A549 (cell line): ENCODE results near the gene TMPRSS11E. TPM values are rescaled to one million over a fixed set of nuclear protein-coding genes. Genes with fewer than 3 reads are reported as not detected.
"Not testable (repeated sequence)": the region's sequence is repeated elsewhere in the genome, so short reads cannot be mapped to it uniquely, and the experiment has no call there.

Experiments used
- ATAC-seq, 2 experiments: fragments of 200-7000 bp in 1 of 2; fragments of >200 bp in 1 of 2; cut with Nextera tagmentation in 1 of 2; cut with Tn5 transposase in 1 of 2; 3 replicates each; pipeline versions ENCODE4 v1.8.0 to v1.9.1; 2018 to 2020; ENCODE audit warnings: mild to moderate bottlenecking in 1 of 2, moderate library complexity in 1 of 2
- CTCF ChIA-PET: fragments of 300-600 bp; sonication (Branson Sonifier 250); formaldehyde crosslinking; extraction: SDS; loops from one replicate; lab custom pipeline; 2021; ENCODE audit warnings: antibody characterized with exemption, inconsistent platforms; lab: Yijun Ruan, JAX
- POLR2A ChIA-PET: fragments of 350-600 bp; formaldehyde crosslinking; extraction: SDS; loops from one replicate; lab custom pipeline; 2021; ENCODE audit warnings: antibody characterized with exemption, inconsistent platforms; lab: Yijun Ruan, JAX
- DNase-seq, 2 experiments: peaks; one replicate each; pipeline versions ENCODE4 v3.0.0 to v3.0.0-alpha.2; 2011 to 2016; ENCODE audit warnings: low read depth in 1 of 2, low spot score in 1 of 2
- FAIRE-seq: peaks from 2 replicates; lab custom pipeline; 2011; peaks lifted over from hg19 to GRCh38; lab: Jason Lieb, UNC
- H3K27ac ChIP-seq, 2 experiments: fragments of >200 bp; sonication (Bioruptor Twin); formaldehyde crosslinking; 3 replicates each; pipeline ENCODE4 v1.5.1; 2016 to 2017
- H3K4me1 ChIP-seq: fragments of >200 bp; sonication (Bioruptor Twin); formaldehyde crosslinking; 3 replicates; pipeline ENCODE4 v1.6.1; 2016
- H3K4me2 ChIP-seq: fragments of >200 bp; sonication (Bioruptor Twin); formaldehyde crosslinking; 3 replicates; pipeline ENCODE4 v1.6.1; 2016
- H3K4me3 ChIP-seq: fragments of >200 bp; sonication (Bioruptor Twin); formaldehyde crosslinking; 3 replicates; pipeline ENCODE4 v1.5.1; 2016
- H3K9me3 ChIP-seq: fragments of >200 bp; sonication (Bioruptor Twin); formaldehyde crosslinking; 3 replicates; pipeline ENCODE4 v1.6.1; 2016
- BCL3 ChIP-seq: fragments of >200 bp; sonication (Bioruptor Twin); formaldehyde crosslinking; IDR thresholded peaks from 3 replicates; pipeline ENCODE4 v1.6.1; 2016
- CBX2 ChIP-seq: fragments of 200-600 bp; sonication (generic); IDR thresholded peaks from 2 replicates; pipeline ENCODE4 v1.6.1; 2016; ENCODE audit warnings: low read depth, mild to moderate bottlenecking, borderline replicate concordance
- CBX8 ChIP-seq: fragments of 200-600 bp; sonication (generic); IDR thresholded peaks from 2 replicates; pipeline ENCODE4 v1.6.1; 2016
- CTCF ChIP-seq: fragments of >200 bp; sonication (Bioruptor Twin); formaldehyde crosslinking; IDR thresholded peaks from 3 replicates; pipeline ENCODE4 v1.5.1; 2016
- E2F6 ChIP-seq: IDR thresholded peaks from 2 replicates; pipeline ENCODE4 v1.6.1; 2012; ENCODE audit warnings: low read depth, borderline replicate concordance
- ELK1 ChIP-seq: fragments of 150-350 bp; IDR thresholded peaks from 2 replicates; pipeline ENCODE4 v1.6.1; 2014; ENCODE audit warnings: low read depth, mild to moderate bottlenecking, low read length
- EP300 ChIP-seq, 2 experiments: fragments of >200 bp; sonication (Bioruptor Twin); formaldehyde crosslinking; IDR thresholded peaks; 2 replicates in 1 of 2; 3 replicates in 1 of 2; pipeline ENCODE4 v1.6.1; 2016 to 2017
- GATA3 ChIP-seq: IDR thresholded peaks from 2 replicates; pipeline ENCODE4 v1.6.1; 2012; ENCODE audit warnings: borderline replicate concordance
- HDAC2 ChIP-seq: fragments of 200-600 bp; sonication (generic); IDR thresholded peaks from 2 replicates; pipeline ENCODE4 v1.6.1; 2016
- HOXA7 ChIP-seq: fragments of 250-450 bp; sonication (Bioruptor Pico); IDR thresholded peaks from 2 replicates; pipeline ENCODE4 v1.5.0; 2020; ENCODE audit warnings: mild to moderate bottlenecking, moderate library complexity
- JUN ChIP-seq, 2 experiments: fragments of >200 bp; sonication (Bioruptor Twin); formaldehyde crosslinking; IDR thresholded peaks; 2 replicates in 1 of 2; 3 replicates in 1 of 2; pipeline ENCODE4 v1.6.1; 2016 to 2017
- KDM1A ChIP-seq: fragments of 200-600 bp; sonication (generic); IDR thresholded peaks from 2 replicates; pipeline ENCODE4 v1.6.1; 2016; ENCODE audit warnings: low read depth, mild to moderate bottlenecking
- NPAS2 ChIP-seq: fragments of 250-450 bp; sonication (Bioruptor Pico); IDR thresholded peaks from 2 replicates; pipeline ENCODE4 v1.8.0; 2022; ENCODE audit warnings: mild to moderate bottlenecking, moderate library complexity, borderline replicate concordance
- WGBS: methylation state at CpG from one replicate; pipeline ENCODE4 v1.1.6; 2017; ENCODE audit errors: missing lambda C conversion rate; 5-methylcytosine and 5-hydroxymethylcytosine counted together
- polyA plus RNA-seq, 4 experiments: library from polyadenylated mRNA; depleted of rRNA in 3 of 4; stranded (reverse); fragments of >200 nt; fragmentation: RNase III in 1 of 4; extraction: RNeasy Plus Mini Kit Qiagen cat#74134 plus additional on column Dnase treatment in 1 of 4; gene quantifications; 2 replicates in 3 of 4; 3 replicates in 1 of 4; pipeline ENCODE4 v1.2.3, GENCODE V29; 2011 to 2017

TMPRSS11E gene
- polyA plus RNA-seq, 2 of the 4 experiments (the other 2 are of a cell fraction), result not detected

GRCh38 chr4:68404153-68404552 lies 43.1 kb upstream of the TMPRSS11E start:
- Histone ChIP-seq H3K4me1 (no peaks in the 10 kb centered on the region), H3K27ac (no peak overlapping the region), H3K9me3 (no peaks in the 10 kb centered on the region), H3K4me2 (no peak overlapping the region), H3K4me3 (no peak overlapping the region)
- DNase-seq, result no peak
- 29% methylated on average over 2 of the region's 2 CpGs for WGBS
- TF ChIP-seq KDM1A, result no peak
- no peak for TF ChIP-seq E2F6
- no peak for TF ChIP-seq CBX2
- no peak for TF ChIP-seq CTCF
- no peak for TF ChIP-seq HOXA7 (CRISPR knock-in tag)
- no peak for TF ChIP-seq CBX8
- TF ChIP-seq NPAS2 (CRISPR knock-in tag), result no peak
- TF ChIP-seq HDAC2, result no peak
- TF ChIP-seq EP300 (IDR thresholded peaks at IDR 0.05), result no peak
- TF ChIP-seq BCL3, result no peak
- TF ChIP-seq JUN (IDR thresholded peaks at IDR 0.05), result no peak
- no peak for TF ChIP-seq ELK1
- ChIA-PET POLR2A (no interaction called here), CTCF (no interaction called here)
- no peak for FAIRE-seq
- ATAC-seq, result no peak

- ATAC-seq, H3K4me3 ChIP-seq, H3K4me1 ChIP-seq, H3K9me3 ChIP-seq, H3K4me2 ChIP-seq, H3K27ac ChIP-seq, FAIRE-seq, POLR2A ChIA-PET, CTCF ChIA-PET, DNase-seq: not testable (repeated sequence)
- 83% methylated on average over 11 of the region's 13 CpGs for WGBS
These were observed 41.4 kb upstream of the TMPRSS11E start for GRCh38 chr4:68405718-68406478.

- WGBS, result 56% methylated on average over 3 of the region's 3 CpGs
- Histone ChIP-seq H3K9me3 (no peaks in the 10 kb centered on the region), H3K4me3 (no peak overlapping the region), H3K27ac (no peak overlapping the region), H3K4me1 (no peaks in the 10 kb centered on the region), H3K4me2 (no peak overlapping the region)
- ChIA-PET CTCF (no interaction called here), POLR2A (no interaction called here)
- no peak for TF ChIP-seq GATA3
- no peak for ATAC-seq
- DNase-seq, result no peak
- FAIRE-seq, result no peak
These were observed 40.8 kb upstream of the TMPRSS11E start for GRCh38 chr4:68406479-68406859.

- H3K4me2 ChIP-seq, ATAC-seq, H3K4me1 ChIP-seq, POLR2A ChIA-PET, FAIRE-seq, H3K27ac ChIP-seq, CTCF ChIA-PET, H3K9me3 ChIP-seq, DNase-seq, H3K4me3 ChIP-seq: not testable (repeated sequence)
- WGBS, result 76% methylated on average over 10 of the region's 10 CpGs
These were observed 40.0 kb upstream of the TMPRSS11E start for GRCh38 chr4:68407015-68407867.
